Neural cell (in vitro differentiated cells): ENCODE measurements around the gene STAT3.

Source experiments
- CTCF ChIP-seq: fragments of 450-650 bp; IDR thresholded peaks from 2 replicates; pipeline ENCODE4 v1.5.1; 2014; ENCODE audit warnings: antibody characterized with exemption, mild to moderate bottlenecking, moderate library complexity; ENCODE audit not compliant: poor library complexity, severe bottlenecking
- POLR2AphosphoS5 ChIP-seq: IDR thresholded peaks from 2 replicates; pipeline ENCODE4 v1.6.1; 2012

DNA sequence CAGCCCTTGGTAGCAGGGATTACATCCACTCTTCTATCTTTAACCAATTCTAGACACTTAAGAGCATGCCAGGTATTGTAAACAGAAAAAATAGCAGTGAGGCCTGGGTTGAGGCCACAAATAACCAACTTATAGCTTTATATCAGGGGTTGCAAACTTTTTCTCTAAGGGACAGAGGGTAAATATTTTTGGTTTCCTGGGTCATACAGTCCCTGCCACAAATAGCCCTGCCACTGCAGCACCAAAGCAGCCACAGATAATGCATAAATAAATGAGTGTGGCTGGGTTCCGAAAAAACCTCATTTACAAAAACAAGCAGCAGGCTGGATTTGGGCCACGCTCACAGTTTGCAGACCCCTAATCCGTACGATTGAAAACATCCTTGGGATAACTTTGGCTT, 46.7 kb downstream of the STAT3 start:
- no peak for TF ChIP-seq CTCF
- no peak for TF ChIP-seq POLR2AphosphoS5
